ENCODE measurements around the gene SPATA6L. TPM values are rescaled to one million over a fixed set of nuclear protein-coding genes. Genes with fewer than 3 reads are reported as not detected.

Gene SPATA6L
- total and polyA plus RNA-seq, 9 of the 15 experiments (the other 6 are each of a cell fraction or from before 2014, with no cell fraction given): 0.03 to 1.00 (median 0.08) TPM; not detected in 4

GRCh38 chr9:4548811-4549725 lies 117.2 kb downstream of the SPATA6L start:
- intact Hi-C loops (cut with micrococcal nuclease): loop anchor here (5.0 kb wide), 1 partner anchor 162 kb away; no protein-coding TSS in a partner anchor
- Histone ChIP-seq H3K4me3 (no peak overlapping the region), H3K79me2 (ENCODE audit: control insufficient read depth, insufficient read depth, low read length) (peaks cover 3% of the 10 kb centered on the region; the same call in 2 of the 3 replicates), H3K4me2 (ENCODE audit: insufficient read depth, low read length) (no peak overlapping the region), H3K36me3 (ENCODE audit: control insufficient read depth, insufficient read depth, low read length) (no peaks in the 10 kb centered on the region), H3K4me1 (replicated peaks in 1 of 2; ENCODE audit: control insufficient read depth in 2 of 2, insufficient read depth in 2 of 2, low read length in 2 of 2) (no peaks in the 10 kb centered on the region), H3K27me3 (ENCODE audit: control insufficient read depth in 2 of 2, insufficient read depth in 2 of 2, low read length in 2 of 2) (no peaks in the 10 kb centered on the region), H3K9me1 (ENCODE audit: control insufficient read depth, insufficient read depth, low read length) (no peaks in the 10 kb centered on the region), H3K27ac (ENCODE audit: extremely low read depth, low read depth, low read length) (no peak overlapping the region), H3K9me3 (replicated peaks; ENCODE audit: control insufficient read depth, insufficient read depth, low read depth, low read length) (no peaks in the 10 kb centered on the region), H3K9ac (ENCODE audit: insufficient read depth in 1 of 2, low read depth in 2 of 2, low read length in 2 of 2) (no peak overlapping the region), H2AFZ (ENCODE audit: low read depth, low read length) (no peak overlapping the region), H4K20me1 (replicated peaks; ENCODE audit: control insufficient read depth, insufficient read depth, low read length) (no peaks in the 10 kb centered on the region)
- no TSS peak for BruUV-seq (replicated peaks)
- in situ Hi-C loops (cut with MboI): no loop called here
- WGBS (ENCODE audit: insufficient coverage, low coverage, missing lambda C conversion rate): 7% methylated on average over 9 of the region's 11 CpGs
- DNase-seq (ENCODE audit: extremely low read depth in 1 of 4, low spot score in 3 of 4): peak; percentile 5 to 22 (median 13)
- FAIRE-seq: no peak
- ChIA-PET CTCF (ENCODE audit: low intra/inter-chr PET ratio) (no interaction called here), POLR2A (interaction anchor here (1.3 kb wide), 1 partner anchor 27 kb away, joined by 6 read pairs; no protein-coding TSS in a partner anchor)
- ATAC-seq: peak; percentile 86
- no peak for TF ChIP-seq SNAPC5 (CRISPR knock-in tag; IDR thresholded peaks at IDR 0.05)
- TF ChIP-seq REST (IDR thresholded peaks at IDR 0.05; ENCODE audit: borderline replicate concordance): peak; percentile 6; the same call in 1 of the 2 replicates
- no peak for TF ChIP-seq REST (CRISPR knock-in tag; IDR thresholded peaks at IDR 0.05; ENCODE audit: low read depth)
- TF ChIP-seq ARID2 (IDR thresholded peaks at IDR 0.05): no peak
- TF ChIP-seq TBL1XR1 (IDR thresholded peaks at IDR 0.05; ENCODE audit: low read length in 2 of 2): no peak

Data from K562 (cell line).